Astrocyte (in vitro differentiated cells and primary cell): ENCODE results near the gene MYO16. TPM values are rescaled to one million over a fixed set of nuclear protein-coding genes. Genes with fewer than 3 reads are reported as not detected.

Experiments used
- DNase-seq: peaks from one replicate; pipeline ENCODE4 v3.0.0-alpha.2; 2010; ENCODE audit warnings: low read depth
- FAIRE-seq: peaks from 2 replicates; lab custom pipeline; 2011; peaks lifted over from hg19 to GRCh38; lab: Jason Lieb, UNC
- H2AFZ ChIP-seq: 2 replicates; pipeline ENCODE4 v1.6.0; 2012; ENCODE audit warnings: low read depth, low read length, inconsistent platforms
- H3K27ac ChIP-seq: 2 replicates; pipeline ENCODE4 v1.5.1; 2011; ENCODE audit warnings: low read depth, low read length, inconsistent platforms
- H3K27me3 ChIP-seq: 2 replicates; pipeline ENCODE4 v1.6.0; 2011; ENCODE audit warnings: low read length, inconsistent platforms; ENCODE audit not compliant: insufficient read depth
- H3K36me3 ChIP-seq: 2 replicates; pipeline ENCODE4 v1.5.1; 2011; ENCODE audit warnings: low read length, inconsistent platforms; ENCODE audit not compliant: insufficient read depth
- H3K4me1 ChIP-seq: 2 replicates; pipeline ENCODE4 v1.5.1; 2011; ENCODE audit warnings: low read length, inconsistent platforms; ENCODE audit not compliant: insufficient read depth
- H3K4me2 ChIP-seq: 2 replicates; pipeline ENCODE4 v1.6.0; 2012; ENCODE audit warnings: low read length, inconsistent platforms
- H3K4me3 ChIP-seq: 2 replicates; pipeline ENCODE4 v1.5.1; 2011; ENCODE audit warnings: low read depth, mild to moderate bottlenecking, low read length, inconsistent platforms; ENCODE audit not compliant: insufficient read depth
- H3K79me2 ChIP-seq: 2 replicates; pipeline ENCODE4 v1.6.0; 2012; ENCODE audit warnings: mild to moderate bottlenecking, low read length, inconsistent platforms; ENCODE audit not compliant: insufficient read depth
- H3K9ac ChIP-seq: 2 replicates; pipeline ENCODE4 v1.6.0; 2012; ENCODE audit warnings: mild to moderate bottlenecking, low read length, inconsistent platforms
- H3K9me3 ChIP-seq: 2 replicates; pipeline ENCODE4 v1.5.1; 2012; ENCODE audit warnings: low read depth, mild to moderate bottlenecking, low read length, inconsistent platforms; ENCODE audit not compliant: insufficient read depth
- H4K20me1 ChIP-seq: 2 replicates; pipeline ENCODE4 v1.6.0; 2012; ENCODE audit warnings: low read length, inconsistent platforms; ENCODE audit not compliant: insufficient read depth
- H3K27ac Mint-ChIP-seq: one replicate; pipeline ENCODE4 v1.8.0; 2021; ENCODE audit warnings: mild to moderate bottlenecking, mixed read lengths; ENCODE audit not compliant: unreplicated experiment
- H3K27me3 Mint-ChIP-seq: one replicate; pipeline ENCODE4 v1.8.0; 2021; ENCODE audit warnings: low read depth, mixed read lengths; ENCODE audit not compliant: unreplicated experiment
- H3K36me3 Mint-ChIP-seq: one replicate; pipeline ENCODE4 v1.8.0; 2021; ENCODE audit warnings: low read depth, mixed read lengths; ENCODE audit not compliant: unreplicated experiment
- H3K4me1 Mint-ChIP-seq: one replicate; pipeline ENCODE4 v1.8.0; 2021; ENCODE audit warnings: low read depth, mixed read lengths; ENCODE audit not compliant: unreplicated experiment
- H3K4me3 Mint-ChIP-seq: one replicate; pipeline ENCODE4 v1.8.0; 2021; ENCODE audit warnings: mild to moderate bottlenecking, moderate library complexity, mixed read lengths; ENCODE audit not compliant: unreplicated experiment
- H3K9me3 Mint-ChIP-seq: one replicate; pipeline ENCODE4 v1.8.0; 2021; ENCODE audit warnings: mild to moderate bottlenecking, mixed read lengths; ENCODE audit not compliant: unreplicated experiment
- CTCF ChIP-seq: IDR thresholded peaks from 2 replicates; pipeline ENCODE4 v1.5.1; 2011; ENCODE audit warnings: low read depth, mild to moderate bottlenecking, inconsistent platforms, low read length, moderate library complexity; ENCODE audit not compliant: insufficient read depth
- EZH2 ChIP-seq: IDR thresholded peaks from 2 replicates; pipeline ENCODE4 v1.6.1; 2012; ENCODE audit warnings: mild to moderate bottlenecking, low read length, inconsistent platforms; ENCODE audit not compliant: insufficient read depth
- total RNA-seq: library from RNA; stranded (reverse); gene quantifications from 2 replicates; pipeline ENCODE4 v1.2.1, GENCODE V29; 2021

Gene MYO16
- total RNA-seq, 1 donor from 2014 or later: 0.14 TPM

- no peaks in the 10 kb centered on the region for H3K27me3 Mint-ChIP-seq
- H3K4me1 Mint-ChIP-seq: peaks cover 21% of the 10 kb centered on the region
- FAIRE-seq (no peak), DNase-seq (no peak)
- Histone ChIP-seq H3K9me3 (no peaks in the 10 kb centered on the region), H4K20me1 (no peaks in the 10 kb centered on the region), H3K9ac (no peak overlapping the region), H3K79me2 (no peaks in the 10 kb centered on the region), H3K27ac (no peak overlapping the region), H3K4me1 (no peaks in the 10 kb centered on the region), H3K36me3 (no peaks in the 10 kb centered on the region), H2AFZ (no peak overlapping the region), H3K4me3 (no peak overlapping the region), H3K27me3 (no peaks in the 10 kb centered on the region), H3K4me2 (no peak overlapping the region)
- no peak overlapping the region for H3K4me3 Mint-ChIP-seq
- H3K9me3 Mint-ChIP-seq: no peaks in the 10 kb centered on the region
- no peak overlapping the region for H3K27ac Mint-ChIP-seq
- no peak for TF ChIP-seq CTCF
- TF ChIP-seq EZH2: no peak
- no peaks in the 10 kb centered on the region for H3K36me3 Mint-ChIP-seq
Observed at GRCh38 chr13:108855737-108856387, 226.5 kb downstream of the MYO16 start.

GRCh38 chr13:108858676-108859075 is 229.3 kb downstream of the MYO16 start:
- H3K4me1 ChIP-seq: no peaks in the 10 kb centered on the region
- no peaks in the 10 kb centered on the region for H3K79me2 ChIP-seq
- H3K4me3 ChIP-seq: no peak overlapping the region
- H3K27ac ChIP-seq: no peak overlapping the region
- no peaks in the 10 kb centered on the region for H3K9me3 ChIP-seq
- H3K4me3 Mint-ChIP-seq: no peak overlapping the region
- H3K27ac Mint-ChIP-seq: no peak overlapping the region
- no peak overlapping the region for H3K9ac ChIP-seq
- DNase-seq: no peak
- peaks cover 18% of the 10 kb centered on the region for H3K4me1 Mint-ChIP-seq
- no peak overlapping the region for H2AFZ ChIP-seq
- H3K36me3 ChIP-seq: no peaks in the 10 kb centered on the region
- H3K27me3 ChIP-seq: no peaks in the 10 kb centered on the region
- H3K9me3 Mint-ChIP-seq: no peaks in the 10 kb centered on the region
- H3K4me2 ChIP-seq: peak overlapping the region; percentile 61
- TF ChIP-seq CTCF (no peak), EZH2 (no peak)
- H3K36me3 Mint-ChIP-seq: no peaks in the 10 kb centered on the region
- no peaks in the 10 kb centered on the region for H4K20me1 ChIP-seq
- FAIRE-seq: no peak
- H3K27me3 Mint-ChIP-seq: no peaks in the 10 kb centered on the region
